Activated CD4-positive, alpha-beta T cell treated with anti-CD3 and anti-CD28 coated beads for 4 hours (primary cell): ENCODE data around the gene CDC37.
"Not testable (repeated sequence)": the region's sequence is repeated elsewhere in the genome, so short reads cannot be mapped to it uniquely, and the experiment has no call there.

Experiments
- DNase-seq, 2 donors: peaks; one replicate each; pipeline ENCODE4 v3.0.0-alpha.2; 2020

CDC37 gene

DNA sequence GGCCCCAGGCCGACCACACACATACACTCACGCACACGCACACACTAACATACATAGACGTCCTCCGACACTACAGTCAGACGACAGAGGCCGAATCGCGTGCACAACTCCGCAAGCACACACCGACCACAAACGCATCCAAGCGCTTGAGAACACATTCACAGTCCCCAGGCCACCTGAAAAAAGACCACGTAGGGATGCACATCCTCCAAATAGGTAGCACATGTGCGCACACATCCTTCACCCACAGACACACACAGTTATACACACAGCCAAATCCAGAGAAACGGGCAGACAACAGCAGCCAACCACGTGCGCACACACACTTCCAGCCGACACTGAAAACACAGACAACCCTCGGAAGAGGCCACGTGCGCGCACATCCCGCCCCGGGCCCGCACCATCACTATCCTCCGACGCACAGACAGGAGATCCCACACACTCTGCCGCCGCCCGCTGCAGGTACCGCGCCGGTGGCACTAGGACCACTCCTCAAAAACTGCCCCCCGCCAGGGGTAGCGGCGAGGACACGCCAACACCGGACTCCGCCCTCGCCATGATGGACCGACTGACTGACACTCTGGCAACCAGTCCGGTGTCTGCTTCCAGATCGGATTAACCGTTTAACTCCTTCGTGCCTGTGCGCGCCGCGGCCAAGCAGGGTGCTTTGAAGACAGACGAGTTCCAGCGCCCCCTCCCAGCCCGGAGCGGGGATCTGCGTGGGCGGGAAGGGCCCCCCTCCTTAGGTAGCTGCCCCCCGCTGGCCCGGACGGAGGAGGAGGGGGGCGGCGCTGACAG is 16.5 kb upstream of the CDC37 start:
- peak in 1 of 2 donors; percentile 45 for DNase-seq

DNA sequence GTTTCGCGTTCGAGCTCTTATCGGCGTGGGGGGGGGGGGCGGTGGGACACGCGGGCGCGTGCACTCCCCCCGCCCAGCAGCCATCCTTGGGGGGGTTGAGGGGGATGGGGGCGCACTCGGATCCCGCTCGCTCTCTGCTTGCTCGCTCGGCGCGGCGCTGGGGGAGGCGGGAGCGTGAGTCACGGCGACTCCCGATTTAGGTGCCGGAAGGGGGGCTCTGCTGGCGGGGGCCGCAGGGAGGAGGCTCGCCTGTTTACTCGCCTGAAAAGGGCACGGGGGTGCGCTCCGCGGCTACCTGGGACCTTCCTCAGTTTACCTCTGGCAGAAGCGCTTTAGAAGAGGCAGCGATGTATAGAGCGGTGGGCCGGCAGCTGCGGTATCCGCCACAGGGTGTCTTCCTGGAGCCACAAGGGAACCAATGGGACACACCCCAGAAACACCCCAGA is 15.9 kb upstream of the CDC37 start:
- DNase-seq, result peak in 1 of 2 donors; percentile 51

DNA sequence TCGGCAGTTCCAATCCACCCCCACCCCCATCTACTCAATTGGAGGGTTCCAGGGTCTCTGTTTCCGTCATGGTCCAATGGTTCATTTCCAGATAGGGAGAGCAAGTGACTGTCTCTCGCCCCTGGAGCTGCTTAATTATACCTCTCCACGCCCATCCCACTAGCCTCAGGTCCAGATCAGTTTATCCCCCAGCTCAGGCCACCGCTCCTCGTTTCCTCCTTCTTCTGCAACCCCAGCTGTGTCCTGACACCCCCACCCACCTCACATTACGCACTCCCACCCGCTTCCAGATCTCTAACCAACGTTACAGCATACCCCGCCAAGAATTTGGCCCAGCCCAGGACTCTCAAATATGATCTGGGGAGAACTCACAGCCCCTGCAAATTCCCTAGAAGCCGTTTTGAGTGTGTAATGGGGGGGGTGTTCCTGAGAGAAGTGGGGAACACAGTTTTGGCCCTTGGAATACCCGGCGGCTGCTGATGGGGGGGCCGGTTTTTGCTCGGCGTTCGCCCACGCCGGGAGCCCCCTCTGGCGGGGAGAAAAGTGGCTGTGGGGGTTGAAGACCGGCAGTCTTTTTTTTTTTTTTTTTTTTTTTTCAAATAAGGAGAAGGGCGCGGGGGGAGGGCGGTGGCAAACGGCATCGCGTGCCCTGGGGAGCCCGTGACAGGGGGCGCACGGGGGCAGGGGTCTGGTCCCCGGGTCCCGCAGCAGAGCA is 15.3 kb upstream of the CDC37 start:
- DNase-seq, result peak in 1 of 2 donors; percentile 23

DNA sequence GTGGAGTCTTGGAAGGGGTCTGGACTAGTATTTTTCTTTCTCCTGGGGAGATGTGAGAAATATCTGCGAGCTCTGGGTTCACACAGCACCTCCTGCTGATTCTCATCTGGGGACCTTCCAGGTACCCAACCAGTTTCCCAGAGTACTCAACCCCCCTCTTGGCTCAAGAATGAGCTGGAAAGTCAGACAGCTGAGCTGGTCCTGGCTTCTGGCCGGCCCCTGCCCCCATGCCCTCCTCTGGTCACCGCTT is 14.8 kb upstream of the CDC37 start:
- DNase-seq, result no peak

DNA sequence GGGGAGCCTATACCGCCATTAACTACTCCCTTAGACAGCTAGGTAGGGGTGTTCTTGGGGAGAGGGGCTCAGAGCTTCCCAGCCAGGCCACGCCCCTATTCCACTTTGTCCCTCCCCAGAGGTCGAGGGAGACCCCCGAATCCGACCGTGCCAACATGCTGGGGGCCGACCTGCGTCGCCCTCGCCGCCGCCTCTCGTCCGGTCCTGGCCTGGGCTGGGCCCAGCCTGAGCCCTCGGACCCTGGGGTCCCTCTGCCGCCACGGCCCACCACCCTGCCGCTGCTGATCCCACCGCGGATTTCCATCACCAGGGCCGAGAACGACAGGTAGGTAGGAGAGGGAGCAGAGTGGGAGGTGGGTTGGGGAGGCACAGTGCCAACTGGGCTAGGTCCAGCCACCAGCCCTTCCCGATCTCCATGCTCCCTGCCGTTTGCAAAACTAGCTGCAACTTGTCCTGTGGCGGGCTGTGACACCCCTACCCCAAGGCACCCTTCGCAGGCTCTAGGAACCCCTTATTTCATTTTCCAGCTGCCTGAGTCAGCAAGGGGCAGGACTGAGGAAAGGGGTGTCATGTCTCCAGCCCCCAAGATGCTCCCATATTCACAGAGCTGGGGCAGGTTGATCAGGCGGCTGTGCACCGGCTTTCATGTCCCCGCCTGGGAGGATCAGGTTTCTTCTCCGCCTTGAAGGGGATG is 14.3 kb upstream of the CDC37 start:
- DNase-seq, result no peak

DNA sequence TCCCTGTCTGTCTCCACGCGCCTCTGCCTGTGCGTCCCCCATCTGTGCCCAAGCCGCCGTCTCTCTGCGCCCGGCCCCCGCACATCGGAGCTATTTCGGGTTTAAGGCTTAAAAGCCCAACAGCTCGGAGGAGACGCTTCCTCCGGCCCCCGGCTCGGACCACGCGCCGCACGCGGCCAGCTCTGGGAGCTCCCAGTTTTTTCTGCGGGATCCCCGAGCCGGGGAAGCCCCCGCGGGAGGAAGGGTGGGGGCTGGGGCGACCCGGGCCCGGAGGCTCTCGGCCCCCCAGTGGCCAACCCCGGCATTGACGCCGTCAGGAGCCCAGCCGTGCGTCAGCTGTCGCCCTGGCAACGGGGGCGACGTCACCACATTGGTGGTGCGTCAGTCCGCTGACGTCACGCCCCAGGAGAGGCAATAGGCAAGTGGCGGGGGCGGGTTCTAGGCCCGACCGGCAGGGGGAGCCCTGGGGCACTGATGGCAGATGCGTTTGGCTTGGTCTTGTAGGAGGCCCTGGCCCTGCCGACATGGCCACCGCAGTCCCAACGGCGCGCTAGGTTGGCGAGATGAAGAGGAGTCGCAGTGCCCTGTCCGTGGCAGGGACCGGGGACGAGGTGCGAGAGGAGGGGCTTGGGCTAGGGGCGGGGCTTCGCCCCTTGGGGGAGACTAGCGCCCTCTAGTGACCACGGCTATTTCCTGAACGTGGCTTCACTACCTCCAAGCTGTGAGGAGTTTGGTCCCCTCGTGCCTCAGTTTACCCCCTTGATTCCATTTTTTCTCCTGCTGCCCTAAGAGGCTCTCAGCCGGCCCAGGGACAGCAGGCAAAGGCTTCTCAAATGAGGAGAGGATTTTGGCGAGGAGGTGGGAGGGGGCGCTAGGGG is 13.3 kb upstream of the CDC37 start:
- DNase-seq, result peak; percentile 93 to 94

DNA sequence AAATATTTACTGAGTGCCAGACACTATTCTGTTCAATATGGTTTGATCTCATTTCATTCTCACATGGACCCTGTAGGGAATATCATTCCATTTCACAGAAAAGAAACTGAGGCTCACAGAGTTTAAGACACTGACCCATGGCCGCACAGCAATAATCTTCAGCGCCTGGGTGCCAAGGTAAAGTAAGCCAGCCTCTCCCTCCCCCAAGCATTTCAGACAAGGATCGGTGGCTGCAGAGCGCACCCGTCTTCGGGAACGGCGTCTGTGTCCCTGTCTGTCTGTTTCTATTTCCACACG is 12.7 kb upstream of the CDC37 start:
- no peak for DNase-seq

DNA sequence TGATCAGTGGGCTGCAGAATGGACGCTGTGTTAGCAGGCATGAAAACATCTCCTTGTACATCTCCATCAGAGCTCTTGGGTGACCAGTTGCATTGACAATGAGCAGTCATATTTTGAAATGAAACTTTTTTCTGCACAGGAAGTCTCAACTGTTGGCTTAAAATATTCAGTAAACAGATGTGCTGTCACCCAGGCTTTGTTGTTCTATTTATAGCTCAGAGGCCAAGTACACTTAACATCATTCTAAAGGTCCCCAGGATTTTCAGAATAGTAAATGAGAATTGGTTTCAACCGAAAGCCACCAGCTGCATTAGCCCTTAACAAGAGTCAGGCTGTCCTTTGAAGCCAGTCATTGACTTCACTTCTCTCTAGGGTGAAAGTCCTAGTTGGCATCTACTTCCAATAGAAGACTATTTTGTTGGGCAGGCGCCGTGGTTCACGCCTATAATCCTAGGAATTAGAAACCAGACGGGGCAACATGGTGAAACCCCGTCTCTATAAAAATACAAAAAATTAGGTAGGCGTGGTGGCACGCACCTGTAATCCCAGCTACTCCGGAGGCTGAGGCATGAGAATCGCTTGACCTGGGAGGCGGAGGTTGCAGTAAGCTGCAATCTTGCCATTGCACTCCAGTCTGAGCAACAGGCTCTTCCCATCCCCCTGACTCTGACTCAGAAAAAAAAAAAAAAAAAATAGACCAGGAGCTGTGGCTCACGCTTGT is 9.1 kb upstream of the CDC37 start:
- DNase-seq, result no peak

DNA sequence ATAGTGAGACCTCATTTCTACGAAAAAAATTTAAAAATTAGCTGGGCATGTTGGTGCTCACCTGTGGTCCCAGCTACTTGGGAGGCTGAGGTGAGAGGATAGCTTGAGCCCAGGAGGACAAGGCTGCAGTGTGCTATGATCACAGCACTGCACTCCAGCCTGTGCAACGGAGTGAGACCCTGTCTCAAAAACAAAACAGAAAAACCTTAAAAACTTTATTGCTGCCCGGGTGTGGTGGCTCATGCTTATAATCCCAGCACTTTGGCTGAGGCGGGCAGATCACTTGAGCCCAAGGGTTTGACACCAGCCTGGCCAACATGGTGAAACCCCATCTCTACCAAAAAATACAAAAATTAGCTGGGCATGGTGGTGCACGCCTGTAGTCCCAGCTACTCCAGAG is 7.9 kb upstream of the CDC37 start:
- not testable (repeated sequence) for DNase-seq

DNA sequence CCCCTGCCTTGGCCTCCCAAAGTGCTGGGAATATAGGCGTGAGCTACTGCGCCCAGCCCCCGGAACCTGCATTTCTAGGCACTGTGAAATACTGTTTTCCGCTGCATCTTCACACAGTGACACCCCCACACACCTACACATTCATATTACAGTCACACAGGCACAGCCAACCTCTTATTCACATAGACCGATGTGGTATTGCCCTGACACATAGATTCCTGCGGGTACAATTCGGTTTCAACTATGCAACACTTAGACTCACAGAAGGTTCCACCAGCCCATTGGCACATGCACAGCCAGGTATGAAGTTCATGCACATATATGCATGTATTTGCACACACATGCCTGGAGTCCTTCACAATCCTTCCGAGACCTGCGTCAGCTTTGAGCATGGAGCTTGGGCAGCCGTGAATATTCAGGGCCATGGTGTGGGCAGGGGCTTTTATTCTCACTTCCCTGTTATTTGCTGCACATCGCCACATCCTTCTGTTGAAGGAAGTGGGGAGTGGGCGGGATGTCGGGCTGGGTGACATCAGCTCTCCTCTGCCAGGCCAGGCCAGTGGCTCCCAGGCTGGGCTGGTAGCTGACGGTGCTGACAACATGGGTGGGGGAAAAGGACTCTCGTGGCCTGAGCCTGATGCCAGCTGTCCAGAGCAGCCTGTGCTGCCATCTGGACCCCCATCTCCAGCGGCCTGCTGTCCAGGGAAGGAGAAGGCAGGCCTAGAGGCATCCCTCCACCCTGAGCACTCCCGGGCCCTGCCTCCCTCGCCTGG is 5.4 kb upstream of the CDC37 start:
- peak; percentile 59 to 66 for DNase-seq

DNA sequence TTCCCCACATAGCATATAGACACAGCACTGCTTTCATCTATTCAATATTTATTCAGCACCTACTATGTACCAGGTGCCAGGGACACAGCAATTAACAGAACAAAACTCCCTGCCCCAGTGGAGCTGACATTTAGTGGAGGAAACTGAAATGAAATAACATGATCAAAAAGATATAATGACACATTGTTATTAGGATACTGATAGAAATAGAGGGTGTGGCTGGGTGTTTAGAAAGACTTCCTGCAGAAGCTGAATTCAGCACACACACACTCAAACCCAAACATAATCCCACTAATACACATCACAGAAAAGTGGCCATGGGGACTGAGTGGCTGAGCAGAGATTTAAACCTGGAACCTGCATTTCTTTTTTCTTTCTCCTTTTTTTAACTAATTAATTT is 3.8 kb upstream of the CDC37 start:
- no peak for DNase-seq

DNA sequence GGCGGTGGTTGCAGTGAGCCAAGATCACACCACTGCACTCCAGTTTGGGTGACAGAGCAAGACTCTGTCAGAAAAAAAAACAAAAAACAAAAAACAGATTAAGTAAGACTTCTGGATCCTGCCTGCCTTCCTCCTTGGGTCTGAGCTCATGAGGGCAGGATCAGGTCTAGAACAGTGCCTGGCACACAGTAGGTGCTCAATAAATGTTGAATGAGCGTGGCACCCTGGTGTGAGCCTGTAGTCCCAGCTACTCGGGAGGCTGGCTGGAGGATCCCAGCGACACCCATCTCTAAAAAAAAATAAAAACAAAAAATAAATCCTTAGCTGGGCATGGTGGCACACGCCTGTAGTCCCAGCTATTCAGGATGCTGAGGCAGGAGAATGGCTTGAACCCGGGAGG is 2.8 kb upstream of the CDC37 start:
- DNase-seq, result no peak

DNA sequence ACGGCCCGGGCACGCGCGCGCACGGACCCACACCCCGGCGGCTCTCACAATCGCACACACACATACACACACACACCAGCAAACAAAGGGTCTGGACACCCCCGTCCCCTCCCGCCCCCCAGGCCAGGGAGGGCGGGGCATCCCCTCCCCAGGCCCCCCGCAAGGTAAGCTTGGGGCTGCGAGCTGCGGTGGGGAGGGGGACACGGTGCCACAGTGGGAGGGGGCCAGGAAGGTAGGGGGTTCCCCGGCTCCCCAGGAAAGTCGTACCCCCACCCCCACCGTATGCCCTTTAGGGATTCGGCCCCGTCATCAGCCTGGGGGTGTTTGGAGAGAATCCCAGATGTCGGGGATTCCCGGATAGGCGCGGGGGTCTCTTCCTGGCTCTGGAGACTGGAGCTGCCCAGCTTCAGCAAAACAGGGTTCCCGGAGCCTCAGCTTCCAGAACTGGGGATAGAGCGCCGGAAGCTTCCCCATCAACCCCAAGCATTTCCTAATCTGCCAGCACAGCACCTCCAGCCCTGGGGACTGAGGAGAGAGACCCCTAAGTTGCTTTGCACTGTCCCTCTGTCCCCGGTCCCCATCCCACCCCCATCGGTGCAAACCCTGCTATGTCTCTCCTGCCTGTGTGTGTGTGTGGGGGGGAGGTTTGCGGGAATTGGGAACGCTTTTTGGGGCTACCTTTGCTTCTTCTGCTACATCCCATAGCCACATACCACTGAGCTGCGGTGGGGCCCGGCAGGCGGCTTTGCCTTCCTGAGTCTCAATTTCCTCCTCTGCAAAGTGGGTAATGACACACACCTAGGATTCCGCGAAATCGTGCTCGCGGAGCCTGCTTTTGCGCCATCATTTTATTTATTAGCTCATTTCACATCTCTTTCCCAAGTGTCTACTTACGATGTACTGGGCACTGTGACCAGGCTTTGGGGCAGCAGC is 1.8 kb upstream of the CDC37 start:
- peak; percentile 66 for DNase-seq

DNA sequence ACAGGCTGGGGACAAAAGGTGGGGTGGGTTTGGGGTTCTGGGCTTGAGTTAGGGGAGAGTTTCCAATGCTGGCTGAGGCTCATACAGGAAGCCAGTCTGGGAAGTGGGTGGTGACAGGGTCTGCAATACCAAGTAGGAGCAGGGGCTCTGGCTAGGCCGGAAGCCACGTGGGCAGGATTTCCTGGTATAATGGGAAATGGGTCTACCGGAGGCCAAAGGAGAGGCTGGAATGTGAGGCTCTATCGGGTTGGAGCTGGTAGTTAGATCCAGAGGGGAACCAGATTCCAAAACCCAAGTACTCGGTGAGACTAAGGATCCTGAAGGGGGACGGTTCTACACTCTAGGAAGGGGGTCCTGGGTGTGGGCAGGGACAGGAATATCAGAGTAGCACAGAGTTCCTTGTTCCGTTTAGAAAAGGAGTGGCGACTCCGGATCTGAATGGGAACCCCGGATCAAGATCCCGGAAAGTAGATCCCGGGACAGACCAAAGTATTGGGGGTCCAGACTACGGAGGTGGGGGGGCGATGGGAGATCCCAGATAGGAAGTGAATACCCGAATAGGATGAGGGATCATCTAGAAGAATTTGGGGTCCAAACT is 802 bp downstream of the CDC37 start:
- no peak for DNase-seq

DNA sequence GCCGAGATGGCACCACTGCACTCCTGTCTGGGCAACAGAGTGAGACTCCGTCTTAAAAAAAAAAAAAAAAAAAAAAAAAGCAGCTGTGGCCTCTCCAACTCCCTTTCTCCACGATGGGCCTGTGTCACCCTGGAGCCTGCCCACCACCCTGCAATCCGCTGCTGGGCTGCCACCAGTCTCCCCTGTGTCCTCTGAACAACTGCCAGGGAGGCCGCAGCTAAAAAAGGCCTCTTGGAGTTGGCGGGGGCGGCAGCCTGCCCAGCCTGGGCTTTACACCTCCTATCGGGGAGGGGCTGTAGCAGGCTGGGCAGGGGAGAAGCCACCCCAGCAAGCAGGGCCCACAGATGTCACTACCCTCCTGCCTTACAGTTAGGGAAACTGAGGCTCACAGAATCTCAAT is 3.5 kb downstream of the CDC37 start:
- no peak for DNase-seq

DNA sequence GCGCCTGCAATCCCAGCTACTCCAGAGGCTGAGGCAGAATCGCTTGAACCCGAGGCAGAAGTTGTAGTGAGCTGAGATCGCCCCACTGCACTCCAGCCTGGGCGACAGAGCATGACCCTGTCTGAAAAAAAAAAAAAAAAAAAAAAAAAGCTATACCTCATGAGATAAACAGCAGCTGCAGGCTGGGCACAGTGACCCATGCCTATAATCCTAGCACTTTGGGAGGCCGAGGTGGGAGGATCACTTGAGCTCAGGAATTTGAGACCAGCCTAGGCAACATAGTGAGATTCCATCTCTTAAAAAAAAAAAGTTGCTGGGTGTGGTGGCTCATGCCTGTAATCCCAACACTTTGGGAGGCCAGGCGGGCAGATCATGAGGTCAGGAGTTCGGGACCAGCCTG is 4.0 kb downstream of the CDC37 start:
- DNase-seq, result not testable (repeated sequence)

DNA sequence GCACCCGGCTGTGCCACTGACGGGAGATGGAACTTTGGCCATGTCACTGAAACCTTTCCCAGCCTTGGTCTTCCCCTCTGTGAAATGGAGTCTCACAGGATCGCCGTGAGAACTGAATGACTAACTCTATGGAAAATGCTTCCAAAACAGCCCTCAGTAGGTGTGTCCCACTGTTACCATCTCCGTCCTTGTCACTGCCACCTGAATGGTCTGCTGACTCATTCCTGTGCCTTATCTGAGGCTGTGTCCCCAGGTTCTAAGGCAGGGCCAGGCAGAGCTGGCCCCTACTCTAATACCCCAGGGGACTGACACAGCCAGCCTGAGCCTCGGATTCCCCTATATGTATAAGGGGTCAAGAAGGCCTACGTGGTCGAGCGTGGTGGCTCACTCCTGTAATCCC is 4.5 kb downstream of the CDC37 start:
- no peak for DNase-seq

DNA sequence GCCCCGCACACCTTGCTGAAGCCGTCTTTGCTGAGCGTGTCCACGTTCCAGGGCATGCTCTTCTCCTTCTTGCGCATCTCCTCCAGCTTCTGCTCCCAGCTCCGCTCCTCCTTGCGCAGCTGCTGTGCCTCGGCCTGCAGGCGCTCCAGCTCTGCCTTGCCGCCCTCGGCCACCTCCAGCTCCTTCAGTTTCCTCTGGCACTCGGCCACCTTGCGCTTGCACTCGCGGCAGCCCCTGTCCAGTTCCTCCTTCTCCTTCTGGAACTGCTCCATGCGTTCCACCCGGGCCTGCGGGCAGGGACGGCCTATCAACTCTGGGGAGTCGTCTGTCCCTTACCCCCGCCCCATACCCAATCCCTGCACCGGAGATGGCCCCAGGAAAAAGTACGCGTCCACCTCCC is 7.4 kb downstream of the CDC37 start:
- no peak for DNase-seq

DNA sequence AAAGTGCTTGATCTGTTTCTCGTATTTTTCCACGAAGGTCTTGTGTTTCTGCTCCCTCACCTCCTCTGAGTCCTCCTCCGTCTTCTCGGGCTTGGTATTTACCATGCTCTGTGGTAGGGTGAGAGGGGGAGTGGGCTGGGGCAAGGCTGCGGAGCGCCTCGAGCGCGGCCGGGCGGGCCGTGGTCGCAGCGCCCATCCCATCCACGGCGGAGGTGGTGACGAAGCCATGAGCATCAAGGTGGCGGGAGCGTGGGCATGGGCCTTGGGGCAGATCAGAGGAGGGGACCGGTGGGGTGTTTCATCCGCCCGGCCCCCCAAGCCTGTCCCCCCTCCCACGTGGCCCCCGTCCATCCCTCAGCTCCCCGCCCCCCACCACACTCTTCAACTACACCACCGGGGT is 7.9 kb downstream of the CDC37 start:
- no peak for DNase-seq

DNA sequence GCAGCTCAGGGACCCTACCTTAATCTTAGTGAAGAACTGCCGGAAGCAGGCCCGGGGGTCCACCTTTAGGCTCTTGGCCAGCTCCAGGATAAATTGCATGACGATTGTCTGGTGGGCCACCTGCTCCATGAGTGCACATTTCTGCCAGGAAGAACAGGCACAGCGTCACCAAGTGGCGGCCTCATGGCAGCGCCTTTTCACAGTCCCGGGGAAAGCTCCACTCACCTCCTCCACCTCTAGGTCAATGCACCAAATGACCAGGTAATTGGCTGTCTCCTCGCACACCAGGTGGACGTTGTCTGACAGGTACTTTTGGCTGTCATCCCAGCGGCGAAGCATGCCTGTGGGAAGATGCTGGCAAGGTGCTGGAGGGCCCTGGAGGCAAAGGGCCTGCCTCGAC is 8.3 kb downstream of the CDC37 start:
- DNase-seq, result no peak
